ENCODE measurements around the gene PAX5.

DNA sequence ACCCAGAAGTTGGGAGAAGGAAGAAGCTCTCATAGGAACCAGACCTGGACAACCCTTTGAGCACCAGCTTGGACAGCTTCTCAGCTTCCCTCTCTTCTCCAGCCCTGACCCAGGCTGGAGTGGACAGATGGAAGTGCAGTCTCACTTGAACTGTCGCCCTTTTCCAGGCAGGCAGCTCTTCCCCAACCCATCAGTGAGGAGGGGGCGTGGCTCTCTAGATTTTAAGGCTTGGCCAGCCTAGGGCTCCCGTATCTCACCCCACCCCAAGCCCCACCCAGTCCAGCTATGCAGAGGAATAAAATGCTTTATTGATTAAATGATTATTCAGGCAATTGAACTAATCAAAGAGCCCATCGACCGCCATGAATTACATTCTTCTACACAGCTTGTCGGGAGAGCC lies 2.2 kb downstream of the PAX5 start:
- TF ChIP-seq CTCF (conservative IDR thresholded peaks at IDR 0.05) (no peak), EZH2 (IDR thresholded peaks at IDR 0.05; ENCODE audit: low read depth) (no peak)
